Neural crest cell (in vitro differentiated cells): ENCODE data around the gene GNG7. TPM values are rescaled to one million over a fixed set of nuclear protein-coding genes. Genes with fewer than 3 reads are reported as not detected.

ENCODE experiments used
- DNase-seq: peaks from one replicate; pipeline ENCODE4 v3.0.0; 2021; ENCODE audit warnings: low read depth, mixed read lengths, low spot score
- H3K27ac Mint-ChIP-seq: one replicate; pipeline ENCODE4 v1.8.0; 2021; ENCODE audit warnings: mild to moderate bottlenecking, mixed read lengths; ENCODE audit not compliant: unreplicated experiment
- H3K27me3 Mint-ChIP-seq: 2 replicates; pipeline ENCODE4 v1.8.0; 2021; ENCODE audit warnings: low read depth, mild to moderate bottlenecking, mixed read lengths
- H3K36me3 Mint-ChIP-seq: 2 replicates; pipeline ENCODE4 v1.8.0; 2021; ENCODE audit warnings: low read depth, mild to moderate bottlenecking, mixed read lengths
- H3K4me1 Mint-ChIP-seq: 2 replicates; pipeline ENCODE4 v1.8.0; 2021; ENCODE audit warnings: mixed read lengths
- H3K4me3 Mint-ChIP-seq: one replicate; pipeline ENCODE4 v1.8.0; 2021; ENCODE audit warnings: mild to moderate bottlenecking, mixed read lengths
- H3K9me3 Mint-ChIP-seq: 2 replicates; pipeline ENCODE4 v1.8.0; 2021; ENCODE audit warnings: mixed read lengths
- CTCF ChIP-seq: fragments of 200-600 bp; sonication (generic); conservative IDR thresholded peaks from 2 replicates; pipeline ENCODE4 v1.5.0; 2021; ENCODE audit warnings: antibody characterized with exemption, mild to moderate bottlenecking
- total RNA-seq: library from RNA; stranded (reverse); gene quantifications from 2 replicates; pipeline ENCODE4 v1.2.1, GENCODE V29; 2021

Gene GNG7
- total RNA-seq, 1 donor from 2014 or later = 13.9 TPM

GRCh38 chr19:2590630-2591399, 111.7 kb downstream of the GNG7 start:
- no peak overlapping the region for H3K27ac Mint-ChIP-seq
- H3K9me3 Mint-ChIP-seq = peaks cover 4% of the 10 kb centered on the region
- no peak overlapping the region for H3K4me3 Mint-ChIP-seq
- no peak for DNase-seq
- H3K27me3 Mint-ChIP-seq = peaks cover 21% of the 10 kb centered on the region
- TF ChIP-seq CTCF = no peak
- no peaks in the 10 kb centered on the region for H3K36me3 Mint-ChIP-seq
- H3K4me1 Mint-ChIP-seq = peaks cover 14% of the 10 kb centered on the region

GRCh38 chr19:2589441-2589840, 113.1 kb downstream of the GNG7 start:
- peaks cover 19% of the 10 kb centered on the region for H3K27me3 Mint-ChIP-seq
- no peak overlapping the region for H3K4me3 Mint-ChIP-seq
- H3K36me3 Mint-ChIP-seq = no peaks in the 10 kb centered on the region
- no peak for TF ChIP-seq CTCF
- H3K9me3 Mint-ChIP-seq = peaks cover 4% of the 10 kb centered on the region
- DNase-seq = no peak
- no peak overlapping the region for H3K27ac Mint-ChIP-seq
- peaks cover 14% of the 10 kb centered on the region for H3K4me1 Mint-ChIP-seq

GRCh38 chr19:2588081-2588777, 114.3 kb downstream of the GNG7 start:
- peaks cover 14% of the 10 kb centered on the region for H3K4me1 Mint-ChIP-seq

GRCh38 chr19:2587001-2587719, 115.3 kb downstream of the GNG7 start:
- no peak overlapping the region for H3K27ac Mint-ChIP-seq
- no peak overlapping the region for H3K4me3 Mint-ChIP-seq

More at GRCh38 chr19:2588081-2588777, 114.3 kb downstream of the GNG7 start:
- TF ChIP-seq CTCF = no peak
- no peak overlapping the region for H3K27ac Mint-ChIP-seq
- DNase-seq = no peak
- peaks cover 7% of the 10 kb centered on the region for H3K9me3 Mint-ChIP-seq
- H3K36me3 Mint-ChIP-seq = no peaks in the 10 kb centered on the region
- peaks cover 20% of the 10 kb centered on the region for H3K27me3 Mint-ChIP-seq
- no peak overlapping the region for H3K4me3 Mint-ChIP-seq

More at GRCh38 chr19:2587001-2587719, 115.3 kb downstream of the GNG7 start:
- H3K27me3 Mint-ChIP-seq = peaks cover 18% of the 10 kb centered on the region
- DNase-seq = no peak
- H3K36me3 Mint-ChIP-seq = no peaks in the 10 kb centered on the region
- peaks cover 14% of the 10 kb centered on the region for H3K4me1 Mint-ChIP-seq
- no peak for TF ChIP-seq CTCF
- H3K9me3 Mint-ChIP-seq = peaks cover 7% of the 10 kb centered on the region
